Mesendoderm (in vitro differentiated cells): Measurements from ENCODE around the gene CD27.
"Not testable (repeated sequence)": the region's sequence is repeated elsewhere in the genome, so short reads cannot be mapped to it uniquely, and the experiment has no call there.

Source experiments
- DNase-seq: peaks from one replicate; pipeline ENCODE4 v3.0.0; 2013
- H2AK5ac ChIP-seq: 2 replicates; pipeline ENCODE4 v1.6.1; 2013; ENCODE audit warnings: low read length, inconsistent platforms
- H2BK120ac ChIP-seq: 2 replicates; pipeline ENCODE4 v1.6.1; 2013; ENCODE audit warnings: low read depth, mild to moderate bottlenecking, low read length, moderate library complexity, mixed read lengths
- H2BK15ac ChIP-seq: replicated peaks from 2 replicates; pipeline ENCODE4 v1.6.1; 2013; ENCODE audit warnings: low read depth, mild to moderate bottlenecking, moderate library complexity
- H2BK5ac ChIP-seq: 2 replicates; pipeline ENCODE4 v1.6.1; 2013; ENCODE audit warnings: low read length, inconsistent platforms
- H3K18ac ChIP-seq: 2 replicates; pipeline ENCODE4 v1.6.1; 2013; ENCODE audit warnings: mild to moderate bottlenecking, low read length, mixed read lengths
- H3K23ac ChIP-seq: one replicate; pipeline ENCODE4 v1.6.1; 2013; ENCODE audit warnings: low read length
- H3K27ac ChIP-seq: 2 replicates; pipeline ENCODE4 v1.5.1; 2013; ENCODE audit warnings: low read depth, mild to moderate bottlenecking, inconsistent platforms, low read length, moderate library complexity
- H3K27me3 ChIP-seq: 2 replicates; pipeline ENCODE4 v1.6.1; 2013; ENCODE audit warnings: low read length, control low read depth, mild to moderate bottlenecking, inconsistent platforms; ENCODE audit not compliant: insufficient read depth, poor library complexity
- H3K36me3 ChIP-seq: 2 replicates; pipeline ENCODE4 v1.6.1; 2013; ENCODE audit warnings: low read length, inconsistent platforms; ENCODE audit not compliant: control insufficient read depth, insufficient read depth
- H3K4ac ChIP-seq: one replicate; pipeline ENCODE4 v1.6.1; 2013; ENCODE audit warnings: low read depth, mild to moderate bottlenecking, low read length, moderate library complexity
- H3K4me1 ChIP-seq: 2 replicates; pipeline ENCODE4 v1.6.1; 2013; ENCODE audit warnings: low read depth, low read length, inconsistent platforms; ENCODE audit not compliant: control insufficient read depth
- H3K4me2 ChIP-seq: 2 replicates; pipeline ENCODE4 v1.6.1; 2013; ENCODE audit warnings: low read length
- H3K4me3 ChIP-seq: 2 replicates; pipeline ENCODE4 v1.5.1; 2013; ENCODE audit warnings: mild to moderate bottlenecking, low read length
- H3K56ac ChIP-seq: one replicate; pipeline ENCODE4 v1.6.1; 2013; ENCODE audit warnings: low read length
- H3K79me1 ChIP-seq: 2 replicates; pipeline ENCODE4 v1.6.1; 2013; ENCODE audit warnings: low read length, inconsistent platforms
- H3K79me2 ChIP-seq: 2 replicates; pipeline ENCODE4 v1.6.1; 2013; ENCODE audit warnings: mild to moderate bottlenecking, low read length; ENCODE audit not compliant: control insufficient read depth, insufficient read depth
- H3K9ac ChIP-seq: 2 replicates; pipeline ENCODE4 v1.6.1; 2013; ENCODE audit warnings: low read length, inconsistent platforms
- H4K5ac ChIP-seq: one replicate; pipeline ENCODE4 v1.6.1; 2013; ENCODE audit warnings: low read length
- H4K8ac ChIP-seq: one replicate; pipeline ENCODE4 v1.6.1; 2013; ENCODE audit warnings: low read depth, mild to moderate bottlenecking, control low read depth, low read length, moderate library complexity
- WGBS: extraction: QIAGEN DNeasy Blood & Tissue Kit; methylation state at CpG from one replicate; pipeline ENCODE4 v1.1.7; 2013; ENCODE audit warnings: low lambda C conversion rate, missing lambda C conversion rate; ENCODE audit not compliant: insufficient coverage; ENCODE audit errors: extremely low coverage; 5-methylcytosine and 5-hydroxymethylcytosine counted together

CD27 gene

DNA sequence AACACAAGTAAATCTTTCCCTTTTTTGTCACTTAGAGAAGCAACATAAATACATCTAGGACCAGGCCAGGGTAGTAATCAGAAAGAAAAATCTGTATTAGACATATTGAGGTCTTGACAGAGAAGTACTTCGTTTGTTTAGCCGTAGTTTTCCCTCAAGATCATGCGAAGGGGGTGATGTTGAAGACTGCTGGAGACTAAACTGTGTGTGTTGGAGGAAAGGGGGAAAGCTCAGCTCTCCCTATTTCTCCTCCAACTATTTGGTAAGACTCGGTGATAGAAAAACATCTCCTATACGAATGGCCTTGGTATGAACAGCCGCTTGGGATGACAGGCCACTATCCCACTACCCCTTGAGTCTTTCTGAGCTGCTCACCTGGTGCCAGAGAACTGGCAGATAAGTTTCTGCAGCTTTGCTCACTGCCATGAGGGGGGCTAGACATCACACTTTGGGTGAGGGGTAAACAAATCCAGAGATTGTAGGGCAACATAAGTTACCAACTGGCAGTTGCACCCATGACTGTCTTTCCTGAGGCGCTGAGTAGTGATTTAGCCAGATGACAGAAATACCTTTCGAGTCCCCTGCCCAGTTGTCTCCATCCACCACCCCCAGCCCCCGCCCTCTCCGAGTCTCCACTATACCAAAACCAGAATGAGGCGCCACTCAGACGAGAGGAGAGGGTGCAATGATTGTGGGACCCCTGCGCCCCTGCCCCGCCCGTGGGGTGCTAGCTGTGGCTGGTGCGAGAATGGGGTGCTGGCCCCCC, 25.0 kb downstream of the CD27 start:
- H2BK120ac ChIP-seq, result no peak overlapping the region

DNA sequence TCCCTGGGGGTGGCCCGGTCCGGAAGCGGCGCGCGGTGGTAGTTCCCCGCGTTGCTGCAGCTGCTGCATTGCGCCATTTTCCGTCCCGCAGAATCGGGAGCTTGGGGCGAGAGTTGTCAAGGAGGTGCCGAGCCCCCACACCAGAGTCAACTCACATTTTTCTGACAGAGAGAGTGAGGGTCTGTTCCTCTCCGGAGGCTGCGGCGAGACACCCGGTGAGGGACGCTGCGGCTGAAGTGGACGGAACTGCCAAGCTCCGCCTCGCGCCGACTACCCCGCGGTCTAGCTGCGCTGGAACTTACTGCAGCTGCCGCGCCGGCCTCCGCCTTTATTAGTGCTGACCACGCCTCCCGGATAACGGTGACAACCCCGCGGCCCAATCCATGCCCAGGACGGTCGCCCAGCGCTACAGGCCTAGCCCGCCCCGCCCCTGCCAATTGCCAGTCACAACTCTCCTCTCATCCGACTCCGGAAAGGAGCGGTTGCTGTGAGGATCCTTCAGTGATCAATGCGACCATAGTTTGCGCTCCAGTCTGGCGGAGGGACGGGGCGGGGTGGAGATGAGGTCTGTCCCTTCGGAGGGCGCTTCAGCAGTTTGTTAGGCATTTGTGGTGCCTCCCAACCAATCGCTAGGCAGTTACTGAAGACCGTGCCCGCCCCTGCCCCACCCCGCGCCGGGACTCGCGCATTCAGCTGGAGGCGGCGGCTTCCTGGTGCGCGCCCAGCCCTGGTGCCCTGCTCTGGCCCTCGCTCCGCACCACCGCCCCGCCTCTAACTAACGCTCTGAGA, 25.8 kb downstream of the CD27 start, which contains the start of gene VAMP1:
Gene VAMP1, minus strand, starts transcription at position 303 of the 789 bp plus-strand sequence. Its CDS starts 146 bp downstream, at position 157.
- no CpG with 5 or more reads among the region's 69 CpGs for WGBS
- no peaks in the 10 kb centered on the region for H3K36me3 ChIP-seq
- DNase-seq, result peak; percentile 99
- peak within 1 kb of the TSS; percentile 93 for H3K56ac ChIP-seq
- no peak within 1 kb of the TSS for H2BK120ac ChIP-seq
- H3K4ac ChIP-seq, result no peak within 1 kb of the TSS
- H3K4me1 ChIP-seq, result peaks cover 4% of the 10 kb centered on the region
- no peak within 1 kb of the TSS for H2BK15ac ChIP-seq
- H2AK5ac ChIP-seq, result peak within 1 kb of the TSS; percentile 22
- peak within 1 kb of the TSS; percentile 64 for H3K18ac ChIP-seq
- no peaks in the 10 kb centered on the region for H3K27me3 ChIP-seq
- H3K23ac ChIP-seq, result no peak within 1 kb of the TSS
- H2BK5ac ChIP-seq, result peak within 1 kb of the TSS; percentile 71
- H3K79me2 ChIP-seq, result peaks cover 2% of the 10 kb centered on the region
- no peak within 1 kb of the TSS for H4K5ac ChIP-seq
- H3K4me2 ChIP-seq, result peak within 1 kb of the TSS; percentile 77
- H3K9ac ChIP-seq, result peak within 1 kb of the TSS; percentile 87
- peak within 1 kb of the TSS; percentile 81 for H3K27ac ChIP-seq
- H3K4me3 ChIP-seq, result peak within 1 kb of the TSS; percentile 74
- H4K8ac ChIP-seq, result no peak within 1 kb of the TSS
- H3K79me1 ChIP-seq, result peaks cover 9% of the 10 kb centered on the region

More for the DNA sequence above, 25.0 kb downstream of the CD27 start:
- Histone ChIP-seq H3K4ac (no peak overlapping the region), H3K27ac (peak overlapping the region; percentile 5), H3K23ac (no peak overlapping the region), H2AK5ac (peak overlapping the region; percentile 22), H3K4me2 (peak overlapping the region; percentile 77), H4K8ac (no peak overlapping the region), H3K79me2 (peaks cover 2% of the 10 kb centered on the region), H3K36me3 (peaks cover 2% of the 10 kb centered on the region), H3K4me3 (peak overlapping the region; percentile 74), H3K27me3 (no peaks in the 10 kb centered on the region), H3K79me1 (peaks cover 9% of the 10 kb centered on the region), H3K4me1 (peaks cover 4% of the 10 kb centered on the region), H3K18ac (peak overlapping the region; percentile 54), H3K9ac (peak overlapping the region; percentile 87), H4K5ac (no peak overlapping the region), H3K56ac (peak overlapping the region; percentile 93), H2BK5ac (no peak overlapping the region), H2BK15ac (no peak overlapping the region)
- peak; percentile 43 for DNase-seq
- WGBS, result no CpG with 5 or more reads among the region's 16 CpGs

DNA sequence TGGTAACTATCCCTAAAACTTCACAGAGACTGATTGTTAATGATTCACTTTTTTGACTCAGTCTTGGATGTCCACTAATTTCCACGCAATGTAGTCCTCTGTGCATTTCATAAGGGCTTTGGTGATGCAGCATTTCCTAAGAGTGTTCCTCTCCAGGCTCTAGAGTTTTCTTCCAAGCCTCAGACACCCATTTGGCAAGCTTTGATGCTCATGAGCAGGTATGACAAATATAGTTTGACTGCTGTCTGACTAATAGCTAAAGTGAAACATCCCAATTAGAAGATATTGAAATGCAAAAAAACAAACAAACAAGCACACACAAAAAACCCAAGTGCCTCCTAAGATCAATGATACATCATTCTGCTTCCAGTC, 27.2 kb downstream of the CD27 start:
- Histone ChIP-seq H2BK120ac (no peak overlapping the region), H3K4me1 (peaks cover 4% of the 10 kb centered on the region), H3K23ac (no peak overlapping the region), H3K79me1 (peaks cover 9% of the 10 kb centered on the region), H3K27ac (no peak overlapping the region), H4K8ac (peak overlapping the region; percentile 2), H3K4me3 (no peak overlapping the region), H3K56ac (no peak overlapping the region), H2BK15ac (no peak overlapping the region), H3K18ac (no peak overlapping the region), H4K5ac (no peak overlapping the region), H3K4ac (no peak overlapping the region), H3K36me3 (no peaks in the 10 kb centered on the region), H3K27me3 (no peaks in the 10 kb centered on the region), H3K4me2 (no peak overlapping the region), H2AK5ac (no peak overlapping the region), H2BK5ac (no peak overlapping the region), H3K9ac (no peak overlapping the region), H3K79me2 (peaks cover 2% of the 10 kb centered on the region)
- WGBS, result no CpG with 5 or more reads among the region's 1 CpG
- DNase-seq, result no peak

- no peaks in the 10 kb centered on the region for H3K27me3 ChIP-seq
- H3K18ac ChIP-seq, result no peak overlapping the region
- H2BK5ac ChIP-seq, result no peak overlapping the region
- H3K56ac ChIP-seq, result no peak overlapping the region
- peaks cover 4% of the 10 kb centered on the region for H3K4me1 ChIP-seq
- H3K27ac ChIP-seq, result no peak overlapping the region
- no peak for DNase-seq
- H3K79me1 ChIP-seq, result peaks cover 9% of the 10 kb centered on the region
- peaks cover 2% of the 10 kb centered on the region for H3K79me2 ChIP-seq
- H4K8ac ChIP-seq, result no peak overlapping the region
- H2BK15ac ChIP-seq, result no peak overlapping the region
- no peak overlapping the region for H3K23ac ChIP-seq
- H3K36me3 ChIP-seq, result no peaks in the 10 kb centered on the region
- H4K5ac ChIP-seq, result no peak overlapping the region
- no peak overlapping the region for H2BK120ac ChIP-seq
- no peak overlapping the region for H3K4me2 ChIP-seq
- H3K9ac ChIP-seq, result no peak overlapping the region
- H2AK5ac ChIP-seq, result no peak overlapping the region
- H3K4me3 ChIP-seq, result no peak overlapping the region
- no peak overlapping the region for H3K4ac ChIP-seq
- no CpG with 5 or more reads among the region's 11 CpGs for WGBS
Observed at GRCh38 chr12:6472491-6472890, 27.7 kb downstream of the CD27 start.

DNA sequence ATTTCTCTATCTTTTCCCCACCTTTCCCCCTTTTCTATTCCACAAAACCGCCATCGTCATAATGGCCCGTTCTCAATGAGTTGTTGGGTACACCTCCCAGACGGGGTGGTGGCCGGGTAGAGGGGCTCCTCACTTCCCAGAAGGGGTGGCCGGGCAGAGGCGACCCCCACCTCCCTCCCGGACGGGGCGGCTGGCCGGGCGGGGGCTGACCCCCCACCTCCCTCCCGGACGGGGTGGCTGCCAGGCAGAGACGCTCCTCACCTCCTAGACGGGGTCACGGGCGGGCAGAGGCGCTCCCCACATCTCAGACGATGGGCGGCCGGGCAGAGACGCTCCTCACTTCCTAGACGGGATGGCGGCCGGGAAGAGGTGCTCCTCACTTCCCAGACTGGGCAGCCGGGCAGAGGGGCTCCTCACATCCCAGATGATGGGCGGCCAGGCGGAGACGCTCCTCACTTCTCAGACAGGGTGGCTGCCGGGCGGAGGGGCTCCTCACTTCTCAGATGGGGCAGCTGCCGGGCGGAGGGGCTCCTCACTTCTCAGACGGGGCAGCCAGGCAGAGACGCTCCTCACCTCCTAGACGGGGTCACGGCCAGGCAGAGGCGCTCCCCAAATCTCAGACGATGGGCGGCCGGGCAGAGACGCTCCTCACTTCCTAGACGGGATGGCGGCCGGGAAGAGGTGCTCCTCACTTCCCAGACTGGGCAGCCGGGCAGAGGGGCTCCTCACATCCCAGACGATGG, 30.6 kb downstream of the CD27 start:
- not testable (repeated sequence) for H2BK15ac ChIP-seq, H4K8ac ChIP-seq, H4K5ac ChIP-seq, H3K27me3 ChIP-seq, H3K4ac ChIP-seq, H2AK5ac ChIP-seq, H3K4me2 ChIP-seq, H3K36me3 ChIP-seq, H2BK5ac ChIP-seq, H3K9ac ChIP-seq, H3K23ac ChIP-seq, H3K18ac ChIP-seq, H3K27ac ChIP-seq, H2BK120ac ChIP-seq, H3K79me1 ChIP-seq, H3K56ac ChIP-seq, DNase-seq, H3K4me1 ChIP-seq, H3K4me3 ChIP-seq, H3K79me2 ChIP-seq
- no CpG with 5 or more reads among the region's 48 CpGs for WGBS
